NCI-H1092 treated with DMSO at 0.1 percent for 48 hours (cell line): ENCODE measurements around the gene TBC1D4.
"Not testable (repeated sequence)": the region's sequence is repeated elsewhere in the genome, so short reads cannot be mapped to it uniquely, and the experiment has no call there.

Experiments used
- DNase-seq: peaks from one replicate; lab custom pipeline; 2025; lab: John Stamatoyannopoulos, UW

Gene TBC1D4

DNA sequence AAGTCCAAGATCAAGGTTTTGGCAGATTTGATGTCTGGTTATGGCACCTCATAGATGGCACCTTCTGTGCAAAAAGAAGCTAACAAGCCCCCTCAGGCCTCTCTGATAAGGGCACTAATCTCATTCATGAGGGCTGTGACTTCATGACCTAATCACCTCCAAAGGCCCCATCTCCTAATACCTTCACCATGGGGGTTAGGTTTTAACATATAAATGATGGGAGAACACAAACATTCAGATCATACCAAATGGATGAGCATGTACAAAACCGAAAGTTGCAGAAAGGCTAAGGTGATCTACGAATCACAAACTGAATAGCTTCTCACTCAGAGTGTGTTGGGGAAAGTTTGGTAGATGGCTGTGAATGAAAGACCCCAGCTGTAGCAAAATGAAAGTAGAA, 217.4 kb downstream of the TBC1D4 start:
- DNase-seq = no peak

GRCh38 chr13:75263741-75264407, 218.1 kb downstream of the TBC1D4 start:
- DNase-seq = no peak

DNA sequence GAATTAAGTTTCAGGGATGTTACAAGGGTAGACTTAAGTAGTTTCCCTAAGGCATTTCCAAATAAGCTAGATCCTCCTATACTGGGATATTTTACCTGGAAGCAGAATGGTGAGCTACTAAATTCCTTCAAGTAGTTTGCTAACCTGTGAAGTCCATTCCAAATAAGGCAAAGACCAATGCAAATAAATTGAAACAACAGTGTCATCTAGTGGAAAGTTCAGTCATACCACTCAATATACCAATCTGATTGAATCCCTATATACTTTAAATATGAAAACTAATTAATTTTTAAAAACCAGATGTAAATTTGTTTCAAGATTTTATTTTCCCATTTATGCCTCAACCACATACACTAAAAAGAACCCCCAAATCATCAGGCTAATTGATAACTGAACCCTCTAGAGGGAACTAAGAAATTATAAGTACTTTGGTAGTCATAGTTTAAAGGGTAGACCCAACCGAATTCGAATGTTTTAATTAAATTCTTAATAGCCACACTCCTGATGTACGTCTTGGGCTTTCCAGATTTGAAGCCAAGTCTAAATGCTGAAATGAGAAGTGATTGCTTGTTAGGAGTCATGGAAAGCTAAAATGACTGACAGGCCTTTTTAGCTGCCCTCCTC, 223.7 kb downstream of the TBC1D4 start:
- DNase-seq = peak; percentile 43

GRCh38 chr13:75256922-75257321, 225.0 kb downstream of the TBC1D4 start:
- no peak for DNase-seq

GRCh38 chr13:75255653-75256052, 226.3 kb downstream of the TBC1D4 start:
- no peak for DNase-seq

DNA sequence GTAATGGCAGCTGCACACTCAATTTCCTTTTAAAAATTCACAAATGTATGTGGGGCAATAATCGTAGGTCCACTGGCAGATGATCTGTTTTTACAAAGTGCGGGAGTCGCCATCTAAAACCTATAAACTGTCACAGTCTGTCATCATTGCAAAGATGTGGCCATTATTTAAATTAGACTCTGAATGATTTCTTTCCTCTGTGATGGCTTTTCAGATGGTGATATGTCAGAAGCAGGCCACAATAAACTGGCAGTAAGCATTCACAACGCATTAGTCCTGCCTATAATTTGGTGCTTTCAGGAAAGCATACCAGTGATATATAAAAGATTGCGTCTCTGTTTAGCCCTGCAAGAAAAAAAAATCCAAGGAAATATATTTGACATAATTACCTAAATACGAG, 226.8 kb downstream of the TBC1D4 start:
- no peak for DNase-seq

- no peak for DNase-seq
Measured at GRCh38 chr13:75251188-75251587, 230.8 kb downstream of the TBC1D4 start.

DNA sequence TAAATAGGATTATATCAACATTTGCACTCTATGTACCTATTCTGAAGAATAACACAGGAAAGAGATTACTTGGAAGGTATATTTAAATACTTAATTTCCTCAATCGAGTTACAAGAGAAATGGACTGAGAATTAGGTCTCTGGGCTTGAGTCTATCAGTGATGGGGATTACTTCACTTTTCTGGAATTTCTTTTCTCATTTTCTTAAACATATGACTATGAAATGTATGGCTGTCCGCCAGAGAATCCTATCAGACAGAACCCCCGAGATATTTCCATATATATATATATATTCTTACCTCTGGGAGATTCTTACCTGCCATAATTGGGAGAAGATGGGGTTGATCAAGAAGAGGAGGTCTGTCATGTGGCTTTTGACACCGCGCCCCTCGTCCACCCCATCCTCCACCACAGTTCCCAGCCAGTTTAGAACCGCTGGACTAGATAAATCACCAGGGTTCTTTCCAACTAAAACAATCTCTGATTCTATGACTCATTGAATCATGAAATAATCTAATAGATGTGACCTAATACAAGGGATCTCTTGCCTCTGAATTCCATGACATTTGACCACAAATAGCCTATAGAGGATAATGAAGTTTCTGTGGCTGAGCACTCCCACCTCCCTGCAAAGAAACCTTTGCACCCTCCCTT, 231.3 kb downstream of the TBC1D4 start:
- DNase-seq = no peak

- DNase-seq = not testable (repeated sequence)
Measured at GRCh38 chr13:75245578-75245977, 236.4 kb downstream of the TBC1D4 start.

DNA sequence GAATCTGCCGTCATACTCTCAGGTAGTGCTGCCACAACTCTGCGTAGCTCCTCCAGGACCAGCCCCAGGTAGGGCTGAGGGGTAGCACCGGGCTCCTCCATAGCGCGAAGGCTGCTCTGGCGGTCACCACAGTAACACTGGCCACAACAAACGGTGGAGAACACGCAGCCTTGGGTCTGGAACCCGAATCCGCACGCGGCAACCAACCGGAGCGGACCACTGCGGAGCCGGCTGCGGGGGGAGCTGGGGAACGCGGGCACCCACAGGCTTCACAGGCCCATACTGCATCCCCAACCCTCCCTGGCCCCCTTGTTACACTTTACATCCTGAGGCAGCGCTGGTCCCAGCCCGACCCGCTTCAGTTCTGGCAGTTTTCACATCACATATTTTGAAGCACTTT, 241.7 kb downstream of the TBC1D4 start:
- DNase-seq = not testable (repeated sequence)

- DNase-seq = no peak
Measured at GRCh38 chr13:75236774-75237173, 245.2 kb downstream of the TBC1D4 start.
